Small intestine (tissue), 16 donors: ENCODE results near the gene SPOCK1. TPM values are rescaled to one million over a fixed set of nuclear protein-coding genes. Genes with fewer than 3 reads are reported as not detected.
A peak's percentile ranks its signal among the peaks of the same experiment; 100 is the strongest.
"Not testable (repeated sequence)": the region's sequence is repeated elsewhere in the genome, so short reads cannot be mapped to it uniquely, and the experiment has no call there.

Source experiments
- DNase-seq, 2 donors: peaks; one replicate each; pipeline versions ENCODE4 v3.0.0 to v3.0.0-alpha.2; 2013
- FAIRE-seq: peaks from 2 replicates; lab custom pipeline; 2012; peaks lifted over from hg19 to GRCh38; lab: Jason Lieb, UNC
- H3K27ac ChIP-seq, 3 donors: one replicate each; pipeline ENCODE4 v1.5.1; 2013; ENCODE audit warnings: low read length in 2 of 3, mild to moderate bottlenecking in 2 of 3, control low read depth in 1 of 3, inconsistent platforms in 1 of 3, low read depth in 1 of 3, moderate library complexity in 1 of 3
- H3K27me3 ChIP-seq, 3 donors: one replicate each; pipeline ENCODE4 v1.6.1; 2013; ENCODE audit warnings: low read length in 3 of 3, inconsistent platforms in 1 of 3; ENCODE audit not compliant: control insufficient read depth in 3 of 3, insufficient read depth in 3 of 3
- H3K36me3 ChIP-seq, 3 donors: one replicate each; pipeline ENCODE4 v1.6.1; 2013; ENCODE audit warnings: low read length in 3 of 3, inconsistent platforms in 1 of 3, low read depth in 1 of 3, mild to moderate bottlenecking in 1 of 3, moderate library complexity in 1 of 3; ENCODE audit not compliant: control insufficient read depth in 3 of 3, insufficient read depth in 2 of 3
- H3K4me1 ChIP-seq, 3 donors: one replicate each; pipeline ENCODE4 v1.6.1; 2013; ENCODE audit warnings: low read length in 2 of 3, inconsistent platforms in 1 of 3, low read depth in 1 of 3, mild to moderate bottlenecking in 1 of 3, moderate library complexity in 1 of 3; ENCODE audit not compliant: control insufficient read depth in 3 of 3, insufficient read depth in 2 of 3
- H3K4me3 ChIP-seq, 3 donors: one replicate each; pipeline ENCODE4 v1.5.1; 2013; ENCODE audit warnings: low read length in 3 of 3, control low read depth in 1 of 3, inconsistent platforms in 1 of 3, low read depth in 1 of 3, mild to moderate bottlenecking in 1 of 3, moderate library complexity in 1 of 3
- H3K9me3 ChIP-seq, 2 donors: one replicate each; pipeline ENCODE4 v1.6.1; 2013; ENCODE audit warnings: low read depth in 1 of 2, low read length in 1 of 2; ENCODE audit not compliant: control insufficient read depth in 2 of 2, insufficient read depth in 1 of 2
- WGBS, 3 donors: extraction: QIAGEN DNeasy Blood & Tissue Kit; methylation state at CpG; one replicate each; pipeline ENCODE4 v1.1.7; 2013; 5-methylcytosine and 5-hydroxymethylcytosine counted together
- long read RNA-seq, 10 donors: transcript quantifications; one replicate each; lab custom pipeline, GENCODE V29; 2026
- polyA plus RNA-seq, 4 donors: library from polyadenylated mRNA; stranded (reverse) in 3 of 4; unstranded in 1 of 4; fragments of 200-250 nt in 3 of 4; fragments of 120-200 nt in 1 of 4; gene quantifications; one replicate each; pipeline versions ENCODE4 v1.2.1 to v1.2.3, GENCODE V29; 2013
- donor health status: healthy with polysubstance abuse.
- donor health status: control.
- donor health status: control.
- donor health status: Bipolar disorder and iron deficiency.
- donor health status: healthy.

The SPOCK1 gene
- 1 to 10 TPM in 1 of 4 donors, under 1 TPM in 3; 0.22 to 1.1 (median 0.54) TPM for polyA plus RNA-seq
- long read RNA-seq, donor 1, full-length matches to known transcripts: 1 of 1 reads
- long read RNA-seq, donor 1, partial matches to known transcripts: 0 of 1 reads
- long read RNA-seq, donor 1, other reads (novel, unspliced or antisense): 0 of 1 reads
- long read RNA-seq, donor 2: 0 reads
- long read RNA-seq, donor 3: 0 reads
- long read RNA-seq, donor 4, full-length matches to known transcripts: 1 of 1 reads
- long read RNA-seq, donor 4, partial matches to known transcripts: 0 of 1 reads
- long read RNA-seq, donor 4, other reads (novel, unspliced or antisense): 0 of 1 reads
- long read RNA-seq, donor 5: 0 reads
- long read RNA-seq, donor 6: 0 reads
- long read RNA-seq, donor 7, full-length matches to known transcripts: 8 of 13 reads
- long read RNA-seq, donor 7, partial matches to known transcripts: 5 of 13 reads
- long read RNA-seq, donor 7, other reads (novel, unspliced or antisense): 0 of 13 reads
- long read RNA-seq, donor 8: 0 reads
- long read RNA-seq, donor 9, full-length matches to known transcripts: 1 of 1 reads
- long read RNA-seq, donor 9, partial matches to known transcripts: 0 of 1 reads
- long read RNA-seq, donor 9, other reads (novel, unspliced or antisense): 0 of 1 reads
- long read RNA-seq, donor 10, full-length matches to known transcripts: 6 of 6 reads
- long read RNA-seq, donor 10, partial matches to known transcripts: 0 of 6 reads
- long read RNA-seq, donor 10, other reads (novel, unspliced or antisense): 0 of 6 reads

GRCh38 chr5:137498736-137499505 lies at the start of gene SPOCK1:
SPOCK1 (minus strand) TSS chr5:137499326.
- Histone ChIP-seq H3K36me3 (no peaks in the 10 kb centered on the region), H3K27me3 (peaks cover 14 to 36% (median 16%) of the 10 kb centered on the region in 3 donors), H3K4me3 (peak within 1 kb of the TSS in 2 of 3 donors; percentile 20 to 32), H3K9me3 (no peaks in the 10 kb centered on the region), H3K4me1 (no peaks in the 10 kb centered on the region), H3K27ac (no peak within 1 kb of the TSS)
- WGBS, 3 donors: 1 to 3% (median 3%) methylated on average over 62 to 78 of the region's 78 CpGs
- no peak for FAIRE-seq
- peak; percentile 44 to 79 for DNase-seq

GRCh38 chr5:137545956-137546355 lies 46.8 kb upstream of the SPOCK1 start:
- no peaks in the 10 kb centered on the region for H3K9me3 ChIP-seq
- WGBS, 3 donors: 74 to 88% (median 87%) methylated on average over 4 of the region's 4 CpGs
- no peaks in the 10 kb centered on the region for H3K4me1 ChIP-seq
- FAIRE-seq: no peak
- no peak overlapping the region for H3K27ac ChIP-seq
- no peak overlapping the region for H3K4me3 ChIP-seq
- no peaks in the 10 kb centered on the region for H3K36me3 ChIP-seq
- no peaks in the 10 kb centered on the region for H3K27me3 ChIP-seq
- no peak for DNase-seq

- not testable (repeated sequence) for H3K27ac ChIP-seq, H3K27me3 ChIP-seq, H3K9me3 ChIP-seq, H3K4me3 ChIP-seq, FAIRE-seq, H3K36me3 ChIP-seq, H3K4me1 ChIP-seq, DNase-seq
- 63 to 71% (median 71%) methylated on average over 2 of the region's 2 CpGs for WGBS, 3 donors
Measured at GRCh38 chr5:137535449-137535848, 36.3 kb upstream of the SPOCK1 start.

- no peak overlapping the region for H3K4me3 ChIP-seq
- H3K9me3 ChIP-seq: peaks cover 0 to 2% of the 10 kb centered on the region in 2 donors
- H3K36me3 ChIP-seq: no peaks in the 10 kb centered on the region
- WGBS, 3 donors: 73 to 77% (median 73%) methylated on average over 5 of the region's 5 CpGs
- DNase-seq (no peak), FAIRE-seq (no peak)
- H3K27ac ChIP-seq: no peak overlapping the region
- no peaks in the 10 kb centered on the region for H3K4me1 ChIP-seq
- no peaks in the 10 kb centered on the region for H3K27me3 ChIP-seq
Measured at GRCh38 chr5:137533963-137534362, 34.8 kb upstream of the SPOCK1 start.

GRCh38 chr5:137531266-137531665 lies 32.1 kb upstream of the SPOCK1 start:
- Histone ChIP-seq H3K36me3 (no peaks in the 10 kb centered on the region), H3K27me3 (no peaks in the 10 kb centered on the region), H3K4me1 (no peaks in the 10 kb centered on the region), H3K9me3 (peaks cover 0 to 2% of the 10 kb centered on the region in 2 donors), H3K27ac (no peak overlapping the region), H3K4me3 (no peak overlapping the region)
- DNase-seq (no peak), FAIRE-seq (no peak)

- H3K4me1 ChIP-seq: no peaks in the 10 kb centered on the region
- peaks cover 0 to 3% (median 0%) of the 10 kb centered on the region in 3 donors for H3K27me3 ChIP-seq
- no peak overlapping the region for H3K4me3 ChIP-seq
- DNase-seq (no peak), FAIRE-seq (no peak)
- H3K9me3 ChIP-seq: no peaks in the 10 kb centered on the region
- WGBS, 3 donors: 60 to 67% (median 65%) methylated on average over 3 of the region's 3 CpGs
- H3K36me3 ChIP-seq: no peaks in the 10 kb centered on the region
- H3K27ac ChIP-seq: no peak overlapping the region
Measured at GRCh38 chr5:137521246-137521645, 22.1 kb upstream of the SPOCK1 start.

- 47 to 78% (median 64%) methylated on average over 5 of the region's 5 CpGs for WGBS, 3 donors
Measured at GRCh38 chr5:137516961-137517360, 17.8 kb upstream of the SPOCK1 start.

GRCh38 chr5:137516251-137516797 lies 17.2 kb upstream of the SPOCK1 start:
- H3K4me3 ChIP-seq: no peak overlapping the region
- peaks cover 0 to 2% (median 0%) of the 10 kb centered on the region in 3 donors for H3K27me3 ChIP-seq
- no peak for DNase-seq
- FAIRE-seq: no peak
- H3K4me1 ChIP-seq: no peaks in the 10 kb centered on the region
- H3K9me3 ChIP-seq: no peaks in the 10 kb centered on the region
- WGBS, 3 donors: 12 to 23% (median 15%) methylated on average over 7 of the region's 7 CpGs
- H3K27ac ChIP-seq: no peak overlapping the region
- no peaks in the 10 kb centered on the region for H3K36me3 ChIP-seq

More at GRCh38 chr5:137516961-137517360, 17.8 kb upstream of the SPOCK1 start:
- Histone ChIP-seq H3K27ac (no peak overlapping the region), H3K9me3 (no peaks in the 10 kb centered on the region), H3K4me1 (no peaks in the 10 kb centered on the region), H3K4me3 (no peak overlapping the region), H3K27me3 (peaks cover 0 to 2% (median 0%) of the 10 kb centered on the region in 3 donors), H3K36me3 (no peaks in the 10 kb centered on the region)
- FAIRE-seq (no peak), DNase-seq (no peak)
